ENCODE measurements around the gene APLN.

Gene APLN

GRCh38 chrX:129665916-129666644 lies 11.3 kb upstream of the APLN start:
- DNase-seq: no peak
- intact Hi-C loops (cut with DNase I): no loop called here

- no peak for DNase-seq
- intact Hi-C loops (cut with DNase I): no loop called here
These were observed 8.4 kb upstream of the APLN start for GRCh38 chrX:129663171-129663570.

DNA sequence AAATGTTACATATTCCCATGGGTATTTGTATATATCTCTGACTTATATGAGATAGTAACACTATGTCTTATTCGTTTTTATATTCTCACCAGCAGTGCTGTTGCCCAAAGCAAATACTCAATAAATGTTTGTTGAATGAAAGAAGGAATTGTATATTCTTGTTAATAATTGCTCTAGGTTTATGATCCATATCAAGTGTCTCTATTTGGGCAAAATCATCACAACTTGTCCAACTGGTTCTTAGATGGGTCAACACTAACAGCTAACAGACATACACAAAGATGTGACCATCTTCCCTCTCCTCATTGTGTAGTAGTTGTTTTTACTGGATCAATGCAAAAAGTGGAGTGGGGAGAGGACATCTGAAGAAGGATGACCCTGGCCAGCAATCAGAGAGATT lies 6.6 kb upstream of the APLN start:
- intact Hi-C loops (cut with DNase I): no loop called here
- DNase-seq: no peak

DNA sequence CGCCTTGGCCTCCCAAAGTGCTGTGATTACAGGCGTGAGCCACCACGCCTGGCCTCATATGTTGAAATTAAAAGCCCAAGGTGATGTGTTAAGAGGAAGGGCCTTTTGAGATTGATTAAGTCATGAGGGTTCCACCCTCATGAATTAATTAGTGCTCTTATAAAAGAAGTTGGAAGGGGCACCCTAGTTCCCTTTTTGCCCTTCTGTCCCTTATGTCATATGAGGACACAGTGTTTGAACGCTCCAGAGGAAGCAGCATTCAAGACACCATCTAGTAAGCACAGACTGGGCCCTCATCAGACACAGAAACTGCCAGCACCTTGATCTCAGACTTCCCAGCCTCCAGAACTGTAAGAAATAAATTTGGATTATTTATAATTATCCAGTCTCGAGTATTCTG lies 5.1 kb upstream of the APLN start:
- DNase-seq: no peak
- intact Hi-C loops (cut with DNase I): no loop called here

- no peak for DNase-seq
- intact Hi-C loops (cut with DNase I): no loop called here
These were observed 4.4 kb upstream of the APLN start for GRCh38 chrX:129659141-129659540.

GRCh38 chrX:129658429-129658828 lies 3.7 kb upstream of the APLN start:
- intact Hi-C loops (cut with DNase I): no loop called here

GRCh38 chrX:129655547-129656249 lies 942 bp upstream of the APLN start:
- no peak for DNase-seq

More at GRCh38 chrX:129658429-129658828, 3.7 kb upstream of the APLN start:
- no peak for DNase-seq

GRCh38 chrX:129653971-129654651 lies 645 bp downstream of the APLN start:
- DNase-seq: peak in 2 of 10 donors; percentile 38 to 91
- intact Hi-C loops (cut with DNase I): no loop called here

More at GRCh38 chrX:129655547-129656249, 942 bp upstream of the APLN start:
- intact Hi-C loops (cut with DNase I): loop anchor here (1.0 kb wide), 1 partner anchor 37 kb away; no protein-coding TSS in a partner anchor

DNA sequence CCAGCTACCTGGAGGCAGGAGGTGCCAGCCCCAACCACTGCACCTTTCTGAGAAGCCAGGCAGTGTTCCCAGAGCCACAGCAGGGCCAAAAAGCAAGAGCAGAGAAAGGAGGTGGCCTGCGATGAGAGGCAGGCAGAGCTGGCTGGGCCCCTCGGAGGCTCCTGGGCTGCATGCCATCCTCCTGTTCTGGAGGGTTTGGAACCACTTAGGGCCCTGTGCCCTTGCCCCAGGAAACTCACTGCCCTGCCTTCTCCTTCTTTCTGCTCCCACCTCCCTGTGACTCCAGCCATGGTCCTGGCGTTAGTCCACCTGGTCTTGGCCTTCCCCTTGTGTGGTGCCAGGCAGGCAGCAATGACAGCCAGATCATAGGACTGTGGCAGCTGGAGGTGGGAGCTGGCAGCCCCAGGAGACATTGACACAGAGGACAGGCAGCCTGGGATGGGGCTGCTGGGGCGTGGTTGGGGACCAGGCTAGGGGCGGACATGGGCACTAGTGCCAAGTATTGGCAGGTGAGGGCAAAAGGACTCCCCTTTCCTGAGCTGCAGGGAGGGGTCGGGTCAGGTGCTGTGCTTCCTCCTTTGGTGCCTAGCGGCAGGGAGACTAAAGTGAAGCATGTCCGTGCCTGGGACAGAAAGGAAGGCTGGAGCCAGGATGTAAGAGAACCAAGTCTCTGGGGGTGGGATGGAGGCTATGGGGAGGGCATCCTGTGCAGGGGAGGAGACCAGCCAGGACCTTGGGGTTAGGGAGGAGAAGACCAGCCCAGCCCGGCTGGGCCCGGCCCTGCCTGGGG lies 1.4 kb downstream of the APLN start:
- intact Hi-C loops (cut with DNase I): no loop called here
- peak in 1 of 10 donors; percentile 19 for DNase-seq

- intact Hi-C loops (cut with DNase I): no loop called here
- no peak for DNase-seq
These were observed 2.1 kb downstream of the APLN start for GRCh38 chrX:129652565-129653169.

- no peak for DNase-seq
- intact Hi-C loops (cut with DNase I): no loop called here
These were observed 2.8 kb downstream of the APLN start for GRCh38 chrX:129651756-129652564.

DNA sequence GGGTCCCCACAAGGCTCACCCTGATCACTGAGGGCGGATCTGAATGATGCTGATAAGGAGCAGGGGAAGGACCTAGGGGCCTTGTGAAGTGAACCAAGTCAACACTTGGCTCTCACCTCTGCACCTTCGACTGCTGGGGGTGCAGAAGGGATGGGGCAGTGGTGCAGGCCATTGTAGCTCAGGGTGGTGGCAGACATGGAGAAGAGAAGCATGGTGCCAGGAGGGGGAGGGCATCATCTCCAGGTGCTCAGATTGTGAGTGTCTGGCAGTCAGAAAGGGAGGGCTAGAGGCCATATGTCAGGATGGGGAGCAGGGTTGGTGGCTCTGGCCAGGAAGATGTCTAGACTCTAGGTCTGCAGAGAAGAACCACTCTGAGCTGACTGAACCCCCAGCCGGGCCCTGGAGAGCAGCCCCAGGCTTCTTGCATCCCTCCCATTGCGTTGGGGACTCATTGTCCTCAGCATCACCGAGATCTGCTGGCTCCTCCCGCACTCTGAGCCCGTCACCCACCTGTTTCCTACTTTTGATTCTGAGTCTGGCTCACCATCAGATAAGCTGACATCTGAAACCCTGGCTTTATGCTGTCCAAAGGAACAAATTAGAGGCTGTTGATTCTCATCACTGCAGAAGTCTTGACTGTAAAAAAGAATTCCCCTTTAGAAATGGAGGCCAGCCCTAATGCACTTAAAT lies 3.8 kb downstream of the APLN start:
- intact Hi-C loops (cut with DNase I): no loop called here
- no peak for DNase-seq

- intact Hi-C loops (cut with DNase I): no loop called here
- no peak for DNase-seq
These were observed 4.5 kb downstream of the APLN start for GRCh38 chrX:129650183-129650689.

GRCh38 chrX:129649268-129650182 lies 5.2 kb downstream of the APLN start:
- intact Hi-C loops (cut with DNase I): no loop called here
- no peak for DNase-seq

DNA sequence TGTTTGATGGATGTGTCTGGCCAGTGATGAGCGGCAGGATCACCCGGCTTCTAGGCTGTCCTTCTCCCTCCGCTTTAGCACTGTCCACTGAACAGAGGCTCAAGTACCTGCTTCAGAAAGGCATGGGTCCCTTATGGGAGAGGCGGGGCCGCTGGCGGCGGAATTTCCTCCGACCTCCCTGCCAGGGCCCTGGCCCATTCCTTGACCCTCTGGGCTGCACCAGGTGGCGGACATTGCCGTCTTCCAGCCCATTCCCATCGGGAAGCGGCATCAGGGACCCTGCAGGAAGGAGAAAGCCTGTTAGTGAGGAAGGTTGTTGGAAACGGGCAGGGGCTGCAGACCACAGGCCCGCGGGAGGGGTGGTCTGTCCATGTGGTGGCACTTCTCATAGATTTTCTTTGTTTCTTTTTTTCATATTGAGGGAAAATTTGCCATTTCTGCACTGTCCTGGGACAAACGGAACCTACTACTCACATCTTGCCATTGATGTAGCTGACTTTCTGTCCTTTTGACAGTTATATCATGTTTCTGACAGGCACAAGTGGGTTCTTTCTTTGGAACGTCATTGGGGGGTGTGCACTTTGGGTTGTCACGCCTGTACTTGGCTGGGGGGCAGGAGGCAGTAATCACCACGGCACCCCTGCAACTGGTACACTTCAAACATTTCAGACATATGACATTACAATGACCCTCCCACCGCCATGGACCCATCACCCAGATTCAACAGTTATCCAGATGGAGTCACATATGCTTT lies 6.1 kb downstream of the APLN start:
- no peak for DNase-seq
- intact Hi-C loops (cut with DNase I): no loop called here

DNA sequence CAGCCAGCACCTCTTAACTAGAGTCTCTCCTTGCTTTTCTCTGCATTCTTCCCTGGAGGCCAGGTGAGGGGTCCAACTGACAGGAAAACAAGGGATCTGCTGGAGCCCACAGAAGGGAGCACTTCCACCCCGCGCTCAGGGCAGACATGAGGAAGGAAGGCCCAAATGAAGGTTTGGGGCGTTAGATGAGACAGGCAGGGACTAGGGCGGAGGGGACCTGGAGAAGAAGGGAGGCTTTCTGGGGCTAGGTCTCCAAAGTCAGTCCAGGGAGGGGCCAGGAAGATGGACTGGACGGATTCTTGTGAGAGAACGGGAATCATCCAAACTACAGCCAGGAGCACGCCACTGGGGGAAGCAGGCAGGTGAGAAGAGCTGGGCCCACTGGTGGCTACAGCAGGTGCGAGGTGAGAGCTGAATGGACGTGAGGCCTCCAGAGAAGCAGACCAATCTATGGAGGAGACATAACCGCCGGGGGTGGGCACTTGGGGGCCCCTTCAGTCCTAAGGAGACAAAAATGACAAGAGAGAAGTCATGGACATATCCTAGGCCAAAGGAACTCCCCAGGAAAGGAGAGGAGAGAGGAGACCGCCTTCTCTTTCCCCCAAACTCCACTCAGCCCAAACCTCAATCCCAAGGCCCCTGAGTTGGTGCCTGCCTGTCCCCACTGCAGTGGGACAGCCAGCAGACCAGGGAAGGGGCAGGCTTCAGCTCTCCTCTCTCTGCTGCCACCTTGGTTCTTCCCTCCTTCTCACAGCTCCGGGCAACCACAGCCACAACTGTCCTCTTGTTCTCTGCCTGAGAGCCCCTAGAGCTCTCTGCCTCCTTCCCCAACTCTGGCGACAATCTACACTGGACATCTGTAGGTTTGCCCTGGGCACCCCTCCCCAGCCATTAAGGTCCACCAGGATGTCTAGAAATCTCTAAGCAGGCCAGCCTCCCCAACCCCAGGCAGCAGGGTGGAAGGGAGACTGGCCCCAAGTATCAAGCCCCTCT lies 7.0 kb downstream of the APLN start:
- DNase-seq: no peak
- intact Hi-C loops (cut with DNase I): no loop called here
